ENCODE data around the gene KRT14. TPM values are rescaled to one million over a fixed set of nuclear protein-coding genes. Genes with fewer than 3 reads are reported as not detected.
"Not testable (repeated sequence)": the region's sequence is repeated elsewhere in the genome, so short reads cannot be mapped to it uniquely, and the experiment has no call there.

The KRT14 gene
- total and polyA plus RNA-seq, 2 of the 4 experiments (the other 2 are of a cell fraction) = not detected

- H3K14ac ChIP-seq (replicated peaks; ENCODE audit: low read depth, low read length); H3K27ac ChIP-seq (ENCODE audit: insufficient read depth, low read length); H4K5ac ChIP-seq (ENCODE audit: low read depth, low read length); POLR2A ChIA-PET (ENCODE audit: unreplicated experiment); H4K8ac ChIP-seq (ENCODE audit: low read depth in 2 of 2, low read length in 2 of 2); H2BK15ac ChIP-seq (ENCODE audit: low read depth, low read length); H2AK9ac ChIP-seq (replicated peaks; ENCODE audit: low read depth, low read length, poor library complexity); H3K36me3 ChIP-seq (ENCODE audit: control insufficient read depth, insufficient read depth, low read length); H3K9ac ChIP-seq (ENCODE audit: low read depth, low read length); BruUV-seq (replicated peaks); H4K20me1 ChIP-seq (ENCODE audit: insufficient read depth, low read length); DNase-seq; H2AFZ ChIP-seq (replicated peaks; ENCODE audit: low read length, poor library complexity); in situ Hi-C loops (cut with MboI; ENCODE audit: low sequenced_read_pairs); ATAC-seq (ENCODE audit: low read depth); intact Hi-C loops (cut with micrococcal nuclease); H3K4me2 ChIP-seq (ENCODE audit: low read depth, low read length); H3K56ac ChIP-seq (ENCODE audit: extremely low read depth, insufficient read depth, low read length); H3K9me3 ChIP-seq (ENCODE audit: control insufficient read depth, insufficient read depth, low read length); CTCF ChIA-PET; H2AK5ac ChIP-seq (ENCODE audit: low read depth, low read length); H3K9me1 ChIP-seq (ENCODE audit: insufficient read depth, low read length); H3K18ac ChIP-seq (ENCODE audit: low read depth, low read length); H3K4me3 ChIP-seq (ENCODE audit: insufficient read depth, low read depth, low read length); H3K23ac ChIP-seq (ENCODE audit: low read depth, low read length); dilution Hi-C loops (cut with HindIII; ENCODE audit: low sequenced_read_pairs, unreplicated experiment); H3K4ac ChIP-seq (ENCODE audit: low read depth, low read length); H2BK5ac ChIP-seq (ENCODE audit: low read depth, low read length, poor library complexity, severe bottlenecking); H3K4me1 ChIP-seq (ENCODE audit: control insufficient read depth, insufficient read depth, low read length); H4K91ac ChIP-seq (ENCODE audit: insufficient read depth, low read depth, low read length); H3K79me1 ChIP-seq (ENCODE audit: low read depth in 1 of 2, low read length in 2 of 2); H2BK120ac ChIP-seq (ENCODE audit: low read depth, low read length); H2BK20ac ChIP-seq (ENCODE audit: low read depth, low read length): not testable (repeated sequence)
- peaks cover 26% of the 10 kb centered on the region for H3K27me3 ChIP-seq (ENCODE audit: control insufficient read depth, insufficient read depth, low read length)
- 92% methylated on average over 2 of the region's 17 CpGs; no CpG with 5 or more reads in 1 of the 2 experiments for WGBS, 2 experiments (ENCODE audit: extremely low coverage in 2 of 2, insufficient read length in 1 of 2)
These were observed 39.6 kb upstream of the KRT14 start for GRCh38 chr17:41626028-41626913.

All from IMR-90 (cell line).